Left forelimb (tissue), 1 donor: ENCODE measurements around the gene SRL.
A peak's percentile ranks its signal among the peaks of the same experiment; 100 is the strongest.
"Not testable (repeated sequence)": the region's sequence is repeated elsewhere in the genome, so short reads cannot be mapped to it uniquely, and the experiment has no call there.

Experiments used
- DNase-seq: peaks from one replicate; pipeline ENCODE4 v3.0.0-alpha.2; 2018; ENCODE audit warnings: low spot score

SRL gene

GRCh38 chr16:4260360-4260759 lies 18.5 kb upstream of the SRL start:
- no peak for DNase-seq

DNA sequence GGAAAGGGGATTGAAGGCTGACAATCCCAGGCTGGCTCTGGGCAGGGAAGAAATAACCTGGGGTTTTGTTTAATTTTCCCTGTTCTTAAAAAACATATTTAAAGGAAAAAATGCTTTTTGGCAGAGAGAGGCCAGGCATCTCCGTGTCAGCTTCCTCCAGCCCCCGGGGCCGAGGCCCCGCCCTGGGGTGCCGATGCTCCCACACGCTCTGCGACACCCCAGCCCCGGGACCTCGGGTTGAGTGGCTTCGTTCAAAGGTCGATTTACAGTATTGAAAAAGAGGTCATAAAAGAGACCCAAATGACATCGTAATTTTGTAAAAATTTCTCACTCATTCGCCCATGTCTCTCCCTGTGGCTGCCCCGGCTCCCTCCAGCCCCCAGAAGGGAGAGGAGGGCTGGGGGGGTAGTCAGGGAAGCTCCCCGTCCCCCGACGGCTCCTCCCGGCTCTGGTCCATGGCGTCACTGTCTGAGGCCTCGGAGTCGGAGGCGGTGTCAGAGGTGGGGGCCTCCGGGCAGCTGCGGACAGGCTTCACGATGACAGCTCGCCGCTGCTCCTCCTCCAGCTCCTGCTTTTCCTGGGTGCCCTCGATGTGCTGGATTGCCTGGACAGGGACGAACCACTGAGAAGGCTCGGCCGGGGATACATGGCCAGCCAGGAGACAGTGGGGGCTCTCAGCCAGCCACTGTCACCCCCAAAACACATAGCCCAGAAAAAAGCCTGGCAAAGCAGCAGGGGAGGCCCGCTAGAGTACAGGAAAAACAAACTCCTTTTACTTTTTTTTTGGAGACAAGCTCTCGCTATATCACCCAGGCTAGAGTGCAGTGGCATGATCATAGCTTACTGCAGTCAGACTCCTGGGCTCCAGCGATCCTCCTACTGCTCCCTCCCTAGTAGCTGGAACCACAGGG lies 16.0 kb upstream of the SRL start:
- no peak for DNase-seq

DNA sequence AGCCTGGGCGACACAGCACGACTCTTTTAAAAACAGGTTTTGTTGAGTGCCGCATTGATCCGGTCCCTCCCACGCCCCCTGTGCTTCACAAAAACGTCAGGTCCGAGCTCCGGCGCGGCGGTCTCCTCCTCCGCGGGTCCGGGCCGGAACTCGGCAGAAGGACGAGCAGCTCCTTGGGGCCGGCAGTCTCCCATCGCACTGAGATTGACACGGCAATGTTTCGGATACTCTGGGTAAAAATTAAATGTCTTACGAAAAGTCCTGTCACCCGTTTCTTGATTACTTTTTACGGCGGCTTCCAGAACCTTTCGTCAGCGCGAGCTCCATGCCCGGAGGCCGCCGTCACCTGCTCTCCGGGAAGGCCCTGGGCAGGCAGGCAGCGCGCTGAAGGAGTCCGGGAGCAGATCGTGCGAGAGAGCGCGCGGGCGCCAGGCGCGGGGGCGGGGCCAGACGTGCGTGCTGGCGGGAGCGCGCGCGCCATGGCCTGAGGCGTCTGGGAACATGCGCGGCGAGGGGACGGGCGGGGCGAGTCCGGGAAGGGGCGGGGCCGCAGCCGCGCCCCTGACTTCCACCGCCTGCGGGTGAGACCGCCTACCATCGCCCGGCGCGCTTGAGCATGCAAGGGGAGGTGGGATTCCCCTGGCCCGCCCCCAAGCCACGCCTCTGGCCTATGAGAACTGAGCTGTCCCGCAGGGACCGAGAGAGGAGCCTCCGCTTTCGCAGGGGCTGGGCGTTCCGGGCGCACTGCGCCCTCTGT lies 11.7 kb upstream of the SRL start:
- DNase-seq, result peak; percentile 100

GRCh38 chr16:4253012-4253393 lies 11.1 kb upstream of the SRL start:
- not testable (repeated sequence) for DNase-seq

DNA sequence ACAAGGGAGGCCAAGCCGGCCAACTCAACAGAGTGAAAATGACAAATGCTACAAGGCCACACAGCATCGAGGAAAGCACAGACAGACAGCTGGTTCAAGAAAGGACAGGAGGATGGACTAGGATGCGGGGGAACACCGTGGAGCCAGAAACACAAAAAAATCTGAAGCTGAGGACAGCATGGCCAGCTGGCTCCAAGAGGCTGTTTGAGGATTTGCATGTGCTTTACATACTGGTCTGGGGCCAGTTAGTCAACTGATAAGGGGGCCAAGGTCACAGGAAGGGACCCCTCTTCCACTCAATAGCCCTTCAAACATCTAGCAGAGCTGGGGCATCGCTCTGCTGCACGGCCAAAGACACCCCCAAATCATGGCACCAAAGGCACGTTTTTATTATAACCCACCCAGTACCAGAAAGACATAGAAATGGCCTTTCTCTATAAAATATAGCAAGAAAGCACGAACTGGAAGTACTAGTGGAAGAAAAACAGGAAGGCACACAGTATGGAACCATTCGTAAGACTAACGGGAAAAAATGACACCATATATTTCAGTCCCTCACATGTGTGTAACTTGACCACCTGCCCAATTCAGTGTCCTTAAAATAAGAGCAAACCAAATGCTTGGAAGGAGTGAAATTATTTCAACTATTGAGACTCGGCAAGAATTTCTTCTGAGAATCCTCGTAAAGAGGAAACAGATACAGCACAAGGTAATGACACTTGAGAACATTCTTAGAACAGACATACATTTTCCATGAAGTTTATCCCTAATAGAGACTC lies 7.8 kb upstream of the SRL start:
- DNase-seq, result no peak

- no peak for DNase-seq
Observed at GRCh38 chr16:4247460-4247784, 5.5 kb upstream of the SRL start.

DNA sequence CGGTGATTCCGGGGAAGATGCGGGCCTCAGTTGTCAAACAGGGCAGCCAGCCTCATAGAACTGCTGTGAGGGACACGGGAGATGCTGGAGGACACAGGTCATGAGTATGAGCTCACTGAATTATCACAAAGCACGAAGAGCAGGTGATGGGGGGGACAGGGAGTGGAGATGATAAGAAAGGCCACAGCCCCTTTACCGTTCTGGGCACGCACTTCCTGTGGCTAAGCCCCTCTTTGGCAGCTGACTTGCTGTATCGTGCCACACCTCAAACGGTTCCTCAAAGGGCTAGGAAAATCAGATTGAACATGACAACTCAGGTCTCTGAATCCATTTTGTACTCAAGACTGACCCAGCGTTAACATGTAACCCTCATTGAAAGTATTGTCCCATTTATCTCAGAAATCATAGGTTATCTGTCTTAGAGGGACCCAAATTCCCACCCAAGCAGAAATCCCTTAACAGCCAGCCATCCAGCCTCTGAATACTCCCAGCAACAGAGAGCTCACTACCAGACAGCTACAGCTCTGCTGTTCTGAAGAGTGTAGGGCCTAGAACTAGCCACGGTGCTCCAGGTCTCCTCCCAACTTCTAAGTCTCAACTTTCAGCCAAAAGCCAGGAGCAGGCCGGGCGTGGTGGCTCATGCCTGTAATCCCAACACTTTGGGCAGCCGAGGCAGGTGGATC lies 5.0 kb upstream of the SRL start:
- DNase-seq, result no peak

GRCh38 chr16:4245077-4245791 lies 3.4 kb upstream of the SRL start:
- no peak for DNase-seq

DNA sequence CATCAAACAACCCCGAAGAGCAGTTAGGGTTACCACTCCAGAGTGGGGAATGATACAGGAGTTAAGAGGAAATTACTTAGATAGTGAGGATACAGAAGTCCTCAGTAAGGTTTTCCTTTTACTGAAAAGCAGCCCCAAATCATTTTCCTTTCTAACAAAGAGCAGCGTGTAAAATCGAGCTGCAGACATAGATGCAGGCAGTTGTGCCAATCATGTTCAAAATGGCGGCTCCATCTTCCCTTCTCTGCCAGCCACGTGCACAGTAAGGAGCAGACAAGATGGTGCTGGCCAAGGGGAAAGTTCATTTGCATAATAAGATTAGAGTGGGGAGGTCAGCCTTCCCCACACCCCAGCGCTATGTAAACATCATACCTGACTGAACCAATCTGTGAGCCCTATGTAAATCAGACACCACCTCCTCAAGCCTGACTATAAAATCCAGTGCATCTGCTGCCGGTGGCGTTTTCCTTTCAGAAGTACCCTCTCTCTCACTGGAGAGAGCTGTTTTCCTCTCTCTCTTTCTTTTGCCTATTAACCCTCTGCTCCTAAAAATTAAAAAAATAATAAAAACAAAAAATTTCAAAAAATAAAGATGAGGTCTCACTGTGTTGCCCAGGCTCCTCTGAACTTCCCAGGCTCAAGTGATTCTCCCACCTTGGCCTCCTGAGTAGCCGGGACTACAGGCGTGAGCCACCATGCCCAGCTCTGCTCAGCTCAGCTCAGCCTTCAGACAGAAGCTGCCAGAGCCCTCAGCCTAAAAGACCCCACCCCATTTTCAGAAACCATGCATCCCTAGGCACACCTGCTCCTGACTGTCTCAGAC lies 2.6 kb upstream of the SRL start:
- DNase-seq, result no peak

DNA sequence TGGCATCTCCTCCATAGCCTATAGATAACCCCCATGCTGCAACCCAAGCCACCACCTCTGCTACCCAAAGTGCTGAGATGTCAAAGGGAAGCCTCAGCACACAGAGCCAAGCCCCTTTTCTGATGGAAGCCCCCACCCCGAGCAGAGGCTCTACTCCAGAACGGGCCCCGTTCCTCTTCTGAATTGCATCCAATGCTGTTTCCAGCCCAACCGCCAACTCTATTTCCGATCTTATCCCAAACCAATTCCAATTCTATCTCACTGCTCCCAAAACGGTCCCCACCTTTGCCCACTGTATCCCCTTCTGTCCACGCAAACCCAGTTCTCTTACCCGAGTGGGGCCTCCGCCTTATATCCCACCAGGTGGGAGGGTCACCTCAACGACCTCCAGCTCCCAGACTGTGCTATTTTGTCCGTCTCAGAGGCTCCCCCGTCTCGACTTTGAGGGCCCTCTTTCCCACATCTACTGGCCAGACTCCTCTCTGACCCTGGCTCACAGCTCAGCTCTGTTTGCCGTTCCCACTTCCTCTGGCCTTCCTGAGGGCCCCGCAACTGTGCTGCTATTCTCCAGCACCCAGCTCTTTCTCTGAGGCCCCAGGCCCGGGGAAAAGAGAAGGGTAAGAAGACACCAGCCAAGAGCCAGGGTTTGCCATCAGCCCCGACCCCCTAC lies 487 bp downstream of the SRL start:
- DNase-seq, result no peak

GRCh38 chr16:4240624-4241023 lies 1.3 kb downstream of the SRL start:
- DNase-seq, result no peak

GRCh38 chr16:4239682-4240175 lies 2.2 kb downstream of the SRL start:
- no peak for DNase-seq

DNA sequence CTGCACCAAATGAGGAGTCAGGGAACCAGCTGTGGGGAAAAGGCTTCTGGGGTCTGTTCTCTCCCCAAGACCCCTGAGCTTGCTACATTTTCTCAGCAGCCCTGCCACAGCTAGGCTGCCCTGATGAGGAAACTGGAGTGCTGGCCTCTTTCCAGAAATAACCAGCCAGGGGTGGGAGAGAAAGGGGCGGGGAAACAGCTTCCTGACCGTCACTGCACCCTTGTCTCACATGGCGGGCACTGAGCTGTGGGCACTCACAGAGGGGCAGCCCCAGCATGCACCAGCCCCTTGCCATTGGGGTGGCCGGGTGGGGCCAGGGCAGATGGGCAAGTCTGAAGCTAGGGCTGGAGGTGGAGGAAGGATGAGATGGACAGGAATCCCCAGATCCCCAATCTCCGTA lies 2.9 kb downstream of the SRL start:
- no peak for DNase-seq

- DNase-seq, result no peak
Observed at GRCh38 chr16:4233431-4233830, 8.4 kb downstream of the SRL start.

DNA sequence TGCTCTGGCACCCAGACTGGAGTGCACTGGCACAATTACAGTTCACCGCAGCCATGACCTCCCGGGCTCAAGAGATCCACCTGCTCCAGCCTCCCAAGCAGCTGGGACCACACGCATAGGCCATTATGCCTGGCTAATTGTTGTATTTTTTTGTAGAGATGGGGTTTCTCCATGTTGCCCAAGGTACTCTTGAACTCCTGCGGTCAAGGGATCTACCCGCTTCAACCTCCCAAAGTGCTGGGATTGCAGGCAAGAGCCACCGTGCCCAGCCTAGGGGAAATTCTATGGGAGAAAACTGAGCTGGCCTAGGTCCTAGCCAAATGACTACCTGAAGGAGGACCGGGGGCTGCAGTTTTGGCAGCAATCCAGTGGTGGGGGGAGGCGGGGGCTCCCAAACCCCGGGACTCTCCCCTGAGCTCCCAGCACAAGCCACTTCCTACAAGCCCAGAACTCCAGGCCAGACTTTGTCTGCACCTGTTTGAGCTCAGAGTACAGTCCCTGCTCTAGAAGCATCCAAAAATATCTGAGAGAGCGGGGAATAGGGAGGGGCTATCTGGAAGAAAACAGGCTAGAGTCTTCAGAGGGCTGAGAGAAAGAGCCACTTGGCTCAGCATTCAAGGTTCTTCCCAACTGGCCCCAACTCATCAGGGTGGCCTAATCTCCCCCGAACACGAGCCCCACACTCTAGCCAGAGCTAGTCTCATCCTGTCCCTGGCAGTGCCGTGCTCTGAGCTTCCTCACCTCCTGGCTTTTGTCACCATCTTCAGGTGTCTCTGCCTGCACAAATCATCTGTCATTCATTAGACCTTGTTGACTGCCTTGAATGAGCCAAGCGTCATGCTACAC lies 9.1 kb downstream of the SRL start:
- DNase-seq, result no peak

- DNase-seq, result no peak
Observed at GRCh38 chr16:4231886-4232285, 10.0 kb downstream of the SRL start.

- DNase-seq, result no peak
Observed at GRCh38 chr16:4231367-4231766, 10.5 kb downstream of the SRL start.

DNA sequence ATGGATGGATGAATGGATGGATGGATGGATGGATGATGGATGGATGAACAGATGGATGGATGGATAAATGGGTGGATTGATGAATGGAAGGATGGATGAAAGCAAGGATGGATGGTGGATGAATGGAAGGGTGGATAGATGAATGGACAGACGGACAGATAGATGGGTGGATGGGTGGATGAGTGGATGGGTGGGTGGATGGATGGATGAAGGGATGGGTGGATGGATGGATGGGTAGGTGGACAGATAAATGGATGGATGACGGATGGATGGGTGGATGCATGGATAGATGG lies 14.9 kb downstream of the SRL start:
- DNase-seq, result no peak
